ENCODE data around the gene C6orf47. TPM values are rescaled to one million over a fixed set of nuclear protein-coding genes. Genes with fewer than 3 reads are reported as not detected.

C6orf47 gene
- total and polyA plus RNA-seq, 4 donors, result 18.9 to 26.8 (median 24.0) TPM

DNA sequence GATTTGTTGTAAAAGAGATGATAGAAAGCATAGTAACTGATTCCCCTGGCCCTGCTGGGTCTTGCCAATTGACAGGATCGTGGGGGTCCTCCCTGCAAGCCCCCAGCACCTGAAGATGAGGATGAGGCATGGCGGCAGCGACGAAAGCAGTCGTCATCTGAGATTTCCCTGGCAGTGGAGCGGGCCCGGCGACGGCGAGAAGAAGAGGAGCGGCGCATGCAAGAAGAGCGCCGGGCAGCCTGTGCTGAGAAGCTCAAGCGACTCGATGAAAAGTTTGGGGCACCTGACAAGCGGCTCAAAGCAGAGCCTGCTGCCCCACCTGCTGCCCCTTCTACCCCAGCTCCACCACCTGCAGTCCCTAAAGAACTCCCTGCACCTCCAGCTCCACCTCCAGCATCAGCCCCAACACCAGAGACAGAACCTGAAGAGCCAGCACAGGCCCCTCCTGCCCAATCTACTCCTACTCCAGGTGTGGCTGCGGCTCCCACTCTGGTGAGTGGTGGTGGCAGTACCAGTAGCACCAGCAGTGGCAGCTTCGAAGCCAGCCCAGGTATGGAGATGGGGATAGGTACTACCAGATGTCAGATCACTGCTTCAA, 32.8 kb downstream of the C6orf47 start:
- no peak overlapping the region for H3K27ac ChIP-seq (ENCODE audit: low read depth in 1 of 2, low read length in 1 of 2)
- no peaks in the 10 kb centered on the region for H3K27me3 ChIP-seq (ENCODE audit: control insufficient read depth in 3 of 3, insufficient read depth in 3 of 3, low read length in 2 of 3)
- no peak for DNase-seq
- WGBS, 2 donors, result 96% methylated on average over 18 to 19 of the region's 19 CpGs
- TF ChIP-seq, protein P1, sequence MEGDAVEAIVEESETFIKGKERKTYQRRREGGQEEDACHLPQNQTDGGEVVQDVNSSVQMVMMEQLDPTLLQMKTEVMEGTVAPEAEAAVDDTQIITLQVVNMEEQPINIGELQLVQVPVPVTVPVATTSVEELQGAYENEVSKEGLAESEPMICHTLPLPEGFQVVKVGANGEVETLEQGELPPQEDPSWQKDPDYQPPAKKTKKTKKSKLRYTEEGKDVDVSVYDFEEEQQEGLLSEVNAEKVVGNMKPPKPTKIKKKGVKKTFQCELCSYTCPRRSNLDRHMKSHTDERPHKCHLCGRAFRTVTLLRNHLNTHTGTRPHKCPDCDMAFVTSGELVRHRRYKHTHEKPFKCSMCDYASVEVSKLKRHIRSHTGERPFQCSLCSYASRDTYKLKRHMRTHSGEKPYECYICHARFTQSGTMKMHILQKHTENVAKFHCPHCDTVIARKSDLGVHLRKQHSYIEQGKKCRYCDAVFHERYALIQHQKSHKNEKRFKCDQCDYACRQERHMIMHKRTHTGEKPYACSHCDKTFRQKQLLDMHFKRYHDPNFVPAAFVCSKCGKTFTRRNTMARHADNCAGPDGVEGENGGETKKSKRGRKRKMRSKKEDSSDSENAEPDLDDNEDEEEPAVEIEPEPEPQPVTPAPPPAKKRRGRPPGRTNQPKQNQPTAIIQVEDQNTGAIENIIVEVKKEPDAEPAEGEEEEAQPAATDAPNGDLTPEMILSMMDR (IDR thresholded peaks at IDR 0.05; ENCODE audit: control extremely low read depth, extremely low read depth), result no peak
- no peak overlapping the region for H3K9ac ChIP-seq (ENCODE audit: insufficient read depth in 1 of 2, low read length in 2 of 2)
- ATAC-seq (ENCODE audit: insufficient read depth, low FRiP score), result no peak
- H3K36me3 ChIP-seq (ENCODE audit: control insufficient read depth in 4 of 4, insufficient read depth in 4 of 4, low read length in 4 of 4), result peaks cover 44 to 84% (median 75%) of the 10 kb centered on the region in 4 donors
- peaks cover 0 to 2% (median 0%) of the 10 kb centered on the region in 5 donors for H3K4me1 ChIP-seq (ENCODE audit: control insufficient read depth in 5 of 5, insufficient read depth in 5 of 5, low read length in 5 of 5)
- H3K9me3 ChIP-seq (ENCODE audit: control insufficient read depth in 4 of 4, insufficient read depth in 3 of 4, low read length in 3 of 4), result no peaks in the 10 kb centered on the region
- no peak overlapping the region for H3K4me3 ChIP-seq

DNA sequence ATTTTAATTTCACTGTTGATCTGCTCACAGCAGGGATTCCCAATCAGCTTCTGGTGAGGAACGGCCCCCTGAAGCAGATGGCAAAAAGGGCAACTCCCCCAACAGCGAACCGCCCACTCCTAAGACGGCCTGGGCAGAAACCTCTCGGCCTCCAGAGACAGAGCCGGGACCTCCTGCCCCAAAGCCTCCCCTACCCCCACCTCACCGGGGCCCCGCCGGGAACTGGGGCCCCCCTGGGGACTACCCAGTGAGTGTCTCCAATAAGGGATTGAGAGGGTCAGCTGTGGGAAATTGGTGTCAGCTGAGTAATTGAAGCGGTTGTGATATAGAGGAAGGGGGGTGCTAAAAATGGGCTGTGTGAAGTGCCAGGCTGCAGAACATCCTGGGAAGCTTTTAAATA, 33.6 kb downstream of the C6orf47 start:
- H3K4me3 ChIP-seq, result no peak overlapping the region
- peaks cover 1 to 10% (median 3%) of the 10 kb centered on the region in 5 donors for H3K4me1 ChIP-seq (ENCODE audit: control insufficient read depth in 5 of 5, insufficient read depth in 5 of 5, low read length in 5 of 5)
- no peak for DNase-seq
- peaks cover 39 to 77% (median 70%) of the 10 kb centered on the region in 4 donors for H3K36me3 ChIP-seq (ENCODE audit: control insufficient read depth in 4 of 4, insufficient read depth in 4 of 4, low read length in 4 of 4)
- no peak overlapping the region for H3K9ac ChIP-seq (ENCODE audit: insufficient read depth in 1 of 2, low read length in 2 of 2)
- H3K9me3 ChIP-seq (ENCODE audit: control insufficient read depth in 4 of 4, insufficient read depth in 3 of 4, low read length in 3 of 4), result no peaks in the 10 kb centered on the region
- WGBS, 2 donors, result 94 to 97% methylated on average over 10 of the region's 10 CpGs
- H3K27ac ChIP-seq (ENCODE audit: low read depth in 1 of 2, low read length in 1 of 2), result no peak overlapping the region
- no peaks in the 10 kb centered on the region for H3K27me3 ChIP-seq (ENCODE audit: control insufficient read depth in 3 of 3, insufficient read depth in 3 of 3, low read length in 2 of 3)
- no peak for ATAC-seq (ENCODE audit: insufficient read depth, low FRiP score)
- TF ChIP-seq, protein P1 (IDR thresholded peaks at IDR 0.05; ENCODE audit: control extremely low read depth, extremely low read depth), result no peak

DNA sequence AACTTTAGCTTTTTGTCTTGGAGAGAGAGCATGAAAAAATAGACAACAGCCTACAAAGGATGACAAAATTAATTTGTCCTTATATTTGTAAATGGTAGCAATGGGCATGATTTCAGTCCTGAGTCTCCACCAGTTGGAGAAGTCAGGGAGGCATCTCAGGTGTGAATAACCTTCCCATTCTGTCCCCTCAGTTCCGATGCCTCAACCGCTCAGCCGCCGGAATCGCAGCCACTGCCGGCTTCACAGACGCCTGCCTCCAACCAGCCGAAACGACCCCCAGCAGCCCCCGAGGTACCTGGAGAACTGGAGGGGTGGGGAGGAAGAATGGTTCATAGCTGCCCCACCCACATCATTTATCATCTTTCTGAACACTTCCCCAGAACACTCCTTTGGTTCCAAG, 36.5 kb downstream of the C6orf47 start:
- Histone ChIP-seq H3K4me3 (no peak overlapping the region), H3K9me3 (ENCODE audit: control insufficient read depth in 4 of 4, insufficient read depth in 3 of 4, low read length in 3 of 4) (no peaks in the 10 kb centered on the region), H3K4me1 (ENCODE audit: control insufficient read depth in 5 of 5, insufficient read depth in 5 of 5, low read length in 5 of 5) (peaks cover 2 to 14% (median 3%) of the 10 kb centered on the region in 5 donors), H3K27ac (ENCODE audit: low read depth in 1 of 2, low read length in 1 of 2) (no peak overlapping the region), H3K27me3 (ENCODE audit: control insufficient read depth in 3 of 3, insufficient read depth in 3 of 3, low read length in 2 of 3) (no peaks in the 10 kb centered on the region), H3K36me3 (ENCODE audit: control insufficient read depth in 4 of 4, insufficient read depth in 4 of 4, low read length in 4 of 4) (peaks cover 36 to 59% (median 52%) of the 10 kb centered on the region in 4 donors), H3K9ac (ENCODE audit: insufficient read depth in 1 of 2, low read length in 2 of 2) (no peak overlapping the region)
- 92 to 95% methylated on average over 10 of the region's 10 CpGs for WGBS, 2 donors
- no peak for ATAC-seq (ENCODE audit: insufficient read depth, low FRiP score)
- TF ChIP-seq, protein P1 (IDR thresholded peaks at IDR 0.05; ENCODE audit: control extremely low read depth, extremely low read depth), result no peak
- no peak for DNase-seq

DNA sequence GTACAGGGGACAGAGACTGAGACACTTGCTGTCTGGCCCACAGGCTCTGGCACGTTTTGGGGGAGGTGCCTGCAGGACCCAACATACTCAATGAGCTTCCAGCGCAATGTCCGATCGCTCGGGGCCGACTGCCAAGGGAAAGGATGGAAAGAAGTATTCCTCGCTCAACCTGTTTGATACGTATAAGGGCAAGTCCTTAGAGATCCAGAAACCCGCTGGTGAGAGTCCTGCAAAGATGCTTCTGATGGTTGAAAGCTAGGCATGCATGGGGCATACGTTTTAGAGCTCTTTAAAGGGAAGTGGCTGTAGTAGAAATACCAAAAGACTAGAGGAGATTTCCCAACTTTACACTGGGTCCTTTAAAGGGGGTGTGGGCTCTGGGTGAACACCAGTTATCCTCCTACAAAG, 37.9 kb downstream of the C6orf47 start:
- Histone ChIP-seq H3K4me3 (no peak overlapping the region), H3K9me3 (ENCODE audit: control insufficient read depth in 4 of 4, insufficient read depth in 3 of 4, low read length in 3 of 4) (no peaks in the 10 kb centered on the region), H3K27me3 (ENCODE audit: control insufficient read depth in 3 of 3, insufficient read depth in 3 of 3, low read length in 2 of 3) (no peaks in the 10 kb centered on the region), H3K36me3 (ENCODE audit: control insufficient read depth in 4 of 4, insufficient read depth in 4 of 4, low read length in 4 of 4) (peaks cover 29 to 47% (median 41%) of the 10 kb centered on the region in 4 donors), H3K27ac (ENCODE audit: low read depth in 1 of 2, low read length in 1 of 2) (no peak overlapping the region), H3K4me1 (ENCODE audit: control insufficient read depth in 5 of 5, insufficient read depth in 5 of 5, low read length in 5 of 5) (peaks cover 2 to 14% (median 3%) of the 10 kb centered on the region in 5 donors), H3K9ac (ENCODE audit: insufficient read depth in 1 of 2, low read length in 2 of 2) (no peak overlapping the region)
- DNase-seq, result peak in 2 of 3 donors; percentile 39 to 59
- ATAC-seq (ENCODE audit: insufficient read depth, low FRiP score), result no peak
- TF ChIP-seq, protein P1 (IDR thresholded peaks at IDR 0.05; ENCODE audit: control extremely low read depth, extremely low read depth), result no peak
- 47 to 64% methylated on average over 10 of the region's 10 CpGs for WGBS, 2 donors
